ENCODE measurements around the gene TMEM203.

The TMEM203 gene

GRCh38 chr9:137205126-137206069 lies at the start of gene TMEM203, which contains the start of gene NDOR1:
Gene TMEM203 (minus strand): TSS chr9:137205648. CDS start chr9:137205414, 234 bp downstream.
Gene NDOR1 (plus strand): TSS chr9:137205700. CDS start chr9:137205778, 78 bp downstream.
- H3K27ac ChIP-seq, result peak within 1 kb of the TSS; percentile 72
- no peak for TF ChIP-seq CTCF (IDR thresholded peaks at IDR 0.05)
- TF ChIP-seq ZFX (IDR thresholded peaks at IDR 0.05; ENCODE audit: borderline replicate concordance), result no peak

- TF ChIP-seq ZFX (IDR thresholded peaks at IDR 0.05; ENCODE audit: borderline replicate concordance) (no peak), CTCF (IDR thresholded peaks at IDR 0.05) (no peak)
- H3K27ac ChIP-seq, result peak within 1 kb of the TSS; percentile 94
Measured at GRCh38 chr9:137254624-137255447, 49.4 kb upstream of the TMEM203 start, which contains the start of gene NELFB. Gene NELFB (plus strand): TSS chr9:137255327.

GRCh38 chr9:137253717-137254623 lies 48.5 kb upstream of the TMEM203 start:
- TF ChIP-seq CTCF (IDR thresholded peaks at IDR 0.05) (no peak), ZFX (IDR thresholded peaks at IDR 0.05; ENCODE audit: borderline replicate concordance) (no peak)
- peak overlapping the region; percentile 94 for H3K27ac ChIP-seq

- TF ChIP-seq ZFX (IDR thresholded peaks at IDR 0.05; ENCODE audit: borderline replicate concordance), result no peak
Measured at GRCh38 chr9:137252555-137253506, 47.4 kb upstream of the TMEM203 start.

GRCh38 chr9:137251490-137252268 lies 46.2 kb upstream of the TMEM203 start:
- peak overlapping the region; percentile 94 for H3K27ac ChIP-seq
- TF ChIP-seq ZFX (IDR thresholded peaks at IDR 0.05; ENCODE audit: borderline replicate concordance), result no peak
- no peak for TF ChIP-seq CTCF (IDR thresholded peaks at IDR 0.05)

More at GRCh38 chr9:137252555-137253506, 47.4 kb upstream of the TMEM203 start:
- H3K27ac ChIP-seq, result peak overlapping the region; percentile 94

- TF ChIP-seq ZFX (IDR thresholded peaks at IDR 0.05; ENCODE audit: borderline replicate concordance) (no peak), CTCF (IDR thresholded peaks at IDR 0.05) (no peak)
- peak within 1 kb of the TSS; percentile 94 for H3K27ac ChIP-seq
Measured at GRCh38 chr9:137251194-137251461, 45.7 kb upstream of the TMEM203 start, which contains the start of gene STPG3. Gene STPG3 (plus strand): TSS chr9:137251286. CDS start chr9:137251287, 1 bp downstream.

All from 22Rv1 (cell line).